GM18867 (cell line): Measurements from ENCODE around the gene IRF2BPL.

Source experiments
- ATAC-seq: cut with Tn5 transposase; IDR thresholded peaks from one replicate; pipeline ENCODE4 v1.9.1; 2021; ENCODE audit warnings: mild to moderate bottlenecking, moderate library complexity; ENCODE audit not compliant: unreplicated experiment

IRF2BPL gene

DNA sequence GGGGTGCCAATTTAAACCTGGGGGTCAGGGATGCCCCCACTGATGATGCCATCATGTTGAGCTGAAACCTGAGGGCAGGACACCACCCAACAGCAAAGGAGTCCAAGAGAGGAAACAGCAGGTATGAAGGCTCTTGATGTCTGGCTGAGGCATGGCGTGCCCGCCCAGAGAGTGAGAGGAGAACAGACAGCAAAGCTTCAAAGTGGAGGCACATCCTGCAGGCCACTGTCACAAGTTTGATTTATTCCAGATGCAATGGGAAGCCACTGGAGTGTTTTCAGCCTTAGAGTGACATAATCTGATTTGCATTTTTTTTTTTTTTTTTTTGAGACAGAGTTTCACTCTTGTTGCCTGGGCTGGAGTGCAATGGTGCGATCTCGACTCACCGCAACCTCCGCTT is 34.8 kb downstream of the IRF2BPL start:
- no peak for ATAC-seq

- no peak for ATAC-seq
Measured at GRCh38 chr14:76990084-76990483, 38.4 kb downstream of the IRF2BPL start.

DNA sequence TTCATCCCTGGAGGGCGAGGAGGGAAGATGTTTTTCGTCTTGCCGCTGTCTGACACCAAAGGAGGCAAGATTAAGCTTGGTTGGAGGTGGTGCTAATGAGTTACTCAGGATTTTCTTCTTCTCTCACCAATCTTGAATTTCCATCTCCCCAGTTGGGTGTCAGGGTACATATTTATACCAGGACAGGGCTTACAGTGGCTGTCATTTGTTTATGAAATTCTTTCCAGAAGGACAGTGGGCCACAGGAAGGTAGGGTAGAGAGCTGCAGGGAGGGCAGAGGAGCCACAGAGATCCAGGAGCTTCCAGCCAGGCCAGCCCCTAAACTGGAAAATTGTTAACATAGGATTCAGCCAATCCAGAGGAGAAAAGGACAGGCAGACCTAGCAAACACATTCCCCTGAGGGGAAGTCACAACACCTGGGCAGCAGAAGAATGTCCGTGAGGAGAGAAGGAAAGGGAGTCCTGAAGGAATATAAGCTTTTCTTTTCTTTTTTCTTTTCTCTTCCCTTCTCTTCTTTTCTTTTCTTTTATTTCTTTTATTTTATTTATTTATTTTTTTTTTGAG is 40.5 kb downstream of the IRF2BPL start:
- no peak for ATAC-seq

- ATAC-seq, result no peak
Measured at GRCh38 chr14:76986231-76986565, 42.3 kb downstream of the IRF2BPL start.

- no peak for ATAC-seq
Measured at GRCh38 chr14:76985540-76986230, 42.8 kb downstream of the IRF2BPL start.

- no peak for ATAC-seq
Measured at GRCh38 chr14:76984787-76985375, 43.6 kb downstream of the IRF2BPL start.

GRCh38 chr14:76984297-76984696 is 44.2 kb downstream of the IRF2BPL start:
- no peak for ATAC-seq

DNA sequence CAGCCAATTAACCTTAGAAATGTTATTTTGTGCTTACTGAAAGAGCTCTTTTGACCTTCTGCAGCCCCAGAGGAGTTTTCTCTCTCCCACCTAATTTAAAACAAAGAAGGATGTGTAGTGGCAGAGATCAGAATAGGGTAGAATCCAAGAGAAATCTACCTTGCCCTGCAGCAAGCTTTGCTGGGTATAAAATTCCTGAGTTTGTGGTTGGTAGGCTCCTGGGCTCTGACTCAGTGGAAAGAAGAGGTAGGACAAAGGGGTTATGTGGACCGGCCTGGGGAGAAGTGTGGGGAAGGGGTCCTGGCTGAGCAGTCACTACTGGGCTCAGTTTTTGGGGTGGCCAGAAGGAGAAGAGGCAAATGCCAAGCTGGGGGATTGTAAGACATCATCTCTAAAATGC is 46.8 kb downstream of the IRF2BPL start:
- ATAC-seq, result no peak

DNA sequence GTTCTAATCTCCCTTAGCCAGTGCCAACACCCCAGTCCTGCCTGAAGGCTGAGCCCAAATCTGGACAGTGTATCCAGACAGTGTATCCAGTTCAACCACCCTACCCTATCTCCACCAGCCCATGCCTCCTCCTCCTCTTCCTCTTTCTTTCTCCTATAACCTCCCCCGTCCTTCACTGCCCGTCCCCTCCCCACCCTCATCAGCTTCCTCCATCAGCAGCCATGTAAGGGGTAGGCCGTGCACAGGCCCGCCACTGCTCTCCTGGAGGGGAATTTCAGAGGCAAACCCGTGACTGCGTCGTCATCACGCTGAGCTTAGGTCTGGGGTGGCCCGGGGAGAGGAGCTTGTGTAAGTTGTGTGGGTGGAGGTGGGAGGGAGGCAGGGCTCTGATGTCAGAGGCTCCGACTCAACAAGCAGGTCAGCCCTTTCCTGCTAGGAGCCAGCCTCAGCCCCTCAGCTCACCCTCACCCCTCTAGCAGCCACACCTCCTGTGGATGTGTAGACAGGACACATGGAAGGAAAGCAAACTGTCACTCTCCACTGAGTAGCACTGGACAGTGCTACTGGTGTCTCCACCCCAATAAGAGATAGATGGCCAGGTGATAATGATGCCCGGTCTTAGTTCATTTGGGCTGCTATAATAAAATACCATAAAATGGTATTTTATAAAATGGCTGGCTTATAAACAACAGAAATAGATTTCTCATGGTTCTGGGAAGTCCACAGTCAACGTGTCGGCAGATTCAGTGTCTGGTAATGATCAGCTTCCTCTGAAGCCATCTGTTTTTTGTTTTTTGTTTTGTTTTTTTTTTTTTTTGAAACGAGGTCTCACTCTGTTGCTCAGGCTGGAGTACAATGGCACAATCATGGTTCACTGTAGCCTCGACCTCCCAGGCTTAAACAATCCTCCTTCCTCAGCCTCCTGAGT is 50.5 kb downstream of the IRF2BPL start:
- peak; percentile 83 for ATAC-seq

- no peak for ATAC-seq
Measured at GRCh38 chr14:76976240-76977005, 52.1 kb downstream of the IRF2BPL start.

- no peak for ATAC-seq
Measured at GRCh38 chr14:76975812-76976211, 52.7 kb downstream of the IRF2BPL start.

DNA sequence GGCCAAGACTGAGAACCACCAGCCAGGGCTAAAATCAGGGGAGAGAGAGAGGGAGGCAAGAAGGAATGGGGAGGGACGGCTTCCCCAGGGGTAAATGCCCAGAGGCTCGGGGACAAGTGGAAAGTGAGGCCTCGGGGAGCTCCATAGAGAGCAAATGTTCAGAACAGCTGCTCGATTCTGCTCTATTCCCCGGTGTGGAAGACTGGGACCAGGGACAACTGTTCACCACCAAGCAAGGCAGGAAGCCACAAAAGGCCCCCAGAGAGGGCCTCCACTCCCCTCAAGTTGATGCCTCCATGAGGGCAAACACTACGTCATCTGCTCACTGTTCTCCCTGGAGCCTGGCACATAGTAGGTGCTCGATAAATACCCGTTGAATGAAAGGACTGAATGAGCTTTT is 53.5 kb downstream of the IRF2BPL start:
- ATAC-seq, result no peak
